Measurements from ENCODE around the gene LPAR3.

- TF ChIP-seq CTCF (IDR thresholded peaks at IDR 0.05) (no peak), REST (IDR thresholded peaks at IDR 0.05) (no peak), NR3C1 (IDR thresholded peaks at IDR 0.05) (no peak), EP300 (IDR thresholded peaks at IDR 0.05) (no peak)
Observed at GRCh38 chr1:84771895-84772294, 121.1 kb downstream of the LPAR3 start.
